Measurements from ENCODE around the gene ODF4.

GRCh38 chr17:8332128-8332527 lies 7.5 kb upstream of the ODF4 start:
- TF ChIP-seq CTCF (IDR thresholded peaks at IDR 0.05) (no peak), POLR2A (IDR thresholded peaks at IDR 0.05) (no peak), EP300 (IDR thresholded peaks at IDR 0.05) (no peak)

Data from ovary (tissue), 3 donors.